WTC11 (cell line): ENCODE measurements around the gene NKD1. TPM values are rescaled to one million over a fixed set of nuclear protein-coding genes. Genes with fewer than 3 reads are reported as not detected.

Experiments
- ATAC-seq: fragments of 200-7000 bp; cut with Tn5 transposase; 2 replicates; pipeline ENCODE4 v1.10.0; 2021; ENCODE audit warnings: mild to moderate bottlenecking, moderate library complexity
- CTCF ChIA-PET: fragments of 300-600 bp; sonication (Branson Sonifier 250); formaldehyde crosslinking; loops from one replicate; lab custom pipeline; 2021; ENCODE audit warnings: antibody characterized with exemption; lab: Charles Lee
- POLR2A ChIA-PET: fragments of 350-600 bp; sonication (Branson Sonifier 250); formaldehyde crosslinking; loops from one replicate; lab custom pipeline; 2021; ENCODE audit warnings: antibody characterized with exemption; lab: Charles Lee
- DNase-seq: peaks from one replicate; pipeline ENCODE4 v3.0.0; 2021; ENCODE audit warnings: low spot score
- H3K27ac Mint-ChIP-seq: 2 replicates; pipeline ENCODE4 v1.8.0; 2021; ENCODE audit warnings: mixed read lengths
- H3K27me3 Mint-ChIP-seq: 2 replicates; pipeline ENCODE4 v1.8.0; 2021; ENCODE audit warnings: low read depth, mild to moderate bottlenecking, moderate library complexity, mixed read lengths
- H3K36me3 Mint-ChIP-seq: 2 replicates; pipeline ENCODE4 v1.8.0; 2021; ENCODE audit warnings: mixed read lengths
- H3K4me1 Mint-ChIP-seq: 2 replicates; pipeline ENCODE4 v1.8.0; 2022; ENCODE audit warnings: mixed read lengths
- H3K4me3 Mint-ChIP-seq: 2 replicates; pipeline ENCODE4 v1.8.0; 2021; ENCODE audit warnings: mild to moderate bottlenecking, moderate library complexity, mixed read lengths
- H3K9me3 Mint-ChIP-seq: 2 replicates; pipeline ENCODE4 v1.8.0; 2021; ENCODE audit warnings: mixed read lengths
- E2F1 ChIP-seq: sonication (generic); formaldehyde crosslinking; IDR thresholded peaks from 2 replicates; pipeline ENCODE4 v1.8.0; 2022; ENCODE audit warnings: mild to moderate bottlenecking, missing genetic modification reagents
- FOXJ3 ChIP-seq: sonication (generic); formaldehyde crosslinking; IDR thresholded peaks from 2 replicates; pipeline ENCODE4 v1.9.0; 2021; ENCODE audit warnings: missing genetic modification reagents, mild to moderate bottlenecking, borderline replicate concordance
- FOXP1 ChIP-seq: sonication (generic); formaldehyde crosslinking; IDR thresholded peaks from 2 replicates; pipeline ENCODE4 v1.8.0; 2022; ENCODE audit warnings: missing genetic modification reagents, mild to moderate bottlenecking, moderate library complexity, borderline replicate concordance
- GABPB1 ChIP-seq: sonication (generic); formaldehyde crosslinking; IDR thresholded peaks from 2 replicates; pipeline ENCODE4 v1.8.1; 2023; ENCODE audit warnings: mild to moderate bottlenecking, missing genetic modification reagents
- MLX ChIP-seq: sonication (generic); formaldehyde crosslinking; IDR thresholded peaks from 2 replicates; pipeline ENCODE4 v1.8.1; 2023; ENCODE audit warnings: mild to moderate bottlenecking, missing genetic modification reagents, moderate library complexity
- MXD4 ChIP-seq: fragments of 250-450 bp; sonication (Bioruptor Pico); IDR thresholded peaks from 2 replicates; pipeline ENCODE4 v1.8.0; 2021; ENCODE audit warnings: mild to moderate bottlenecking, moderate library complexity, borderline replicate concordance
- MYBL2 ChIP-seq: sonication (generic); formaldehyde crosslinking; IDR thresholded peaks from 2 replicates; pipeline ENCODE4 v1.8.1; 2023; ENCODE audit warnings: mild to moderate bottlenecking, moderate library complexity, missing genetic modification reagents
- NFATC4 ChIP-seq: fragments of 250-450 bp; sonication (Bioruptor Pico); IDR thresholded peaks from 2 replicates; pipeline ENCODE4 v1.9.0; 2021; ENCODE audit warnings: mild to moderate bottlenecking
- OVOL2 ChIP-seq: fragments of 250-450 bp; sonication (Bioruptor Pico); IDR thresholded peaks from 2 replicates; pipeline ENCODE4 v1.9.0; 2021; ENCODE audit warnings: mild to moderate bottlenecking, borderline replicate concordance
- PRDM15 ChIP-seq: sonication (generic); formaldehyde crosslinking; IDR thresholded peaks from 2 replicates; pipeline ENCODE4 v1.8.0; 2022; ENCODE audit warnings: missing genetic modification reagents
- PREB ChIP-seq: sonication (generic); formaldehyde crosslinking; IDR thresholded peaks from 2 replicates; pipeline ENCODE4 v1.8.1; 2022; ENCODE audit warnings: mild to moderate bottlenecking, missing genetic modification reagents, moderate library complexity, borderline replicate concordance
- SMAD4 ChIP-seq: sonication (generic); formaldehyde crosslinking; IDR thresholded peaks from 2 replicates; pipeline ENCODE4 v1.8.0; 2022; ENCODE audit warnings: mild to moderate bottlenecking, missing genetic modification reagents
- SOX15 ChIP-seq: fragments of 250-450 bp; sonication (Bioruptor Pico); IDR thresholded peaks from 2 replicates; pipeline ENCODE4 v1.9.0; 2021; ENCODE audit warnings: mild to moderate bottlenecking
- TP53 ChIP-seq: sonication (generic); formaldehyde crosslinking; IDR thresholded peaks from 2 replicates; pipeline ENCODE4 v1.8.1; 2023; ENCODE audit warnings: mild to moderate bottlenecking, missing genetic modification reagents
- ZBTB21 ChIP-seq: sonication (generic); formaldehyde crosslinking; IDR thresholded peaks from 2 replicates; pipeline ENCODE4 v1.8.1; 2023; ENCODE audit warnings: mild to moderate bottlenecking, missing genetic modification reagents, borderline replicate concordance
- ZNF281 ChIP-seq: sonication (generic); formaldehyde crosslinking; IDR thresholded peaks from 2 replicates; pipeline ENCODE4 v1.8.0; 2023; ENCODE audit warnings: mild to moderate bottlenecking, missing genetic modification reagents
- ZNF396 ChIP-seq: fragments of 250-450 bp; sonication (Bioruptor Pico); IDR thresholded peaks from 2 replicates; pipeline ENCODE4 v1.8.0; 2021; ENCODE audit warnings: mild to moderate bottlenecking, moderate library complexity, borderline replicate concordance
- ZNF416 ChIP-seq: fragments of 250-450 bp; sonication (Bioruptor Pico); IDR thresholded peaks from 2 replicates; pipeline ENCODE4 v1.9.0; 2021; ENCODE audit warnings: mild to moderate bottlenecking, inconsistent platforms
- ZNF671 ChIP-seq: fragments of 250-450 bp; sonication (Bioruptor Pico); IDR thresholded peaks from 2 replicates; pipeline ENCODE4 v1.8.0; 2021; ENCODE audit warnings: mild to moderate bottlenecking
- total RNA-seq: library from RNA; stranded (reverse); gene quantifications from 3 replicates; pipeline ENCODE4 v1.2.3, GENCODE V29; 2021

NKD1 gene
- total RNA-seq, 1 experiment from 2014 or later, result 6.0 TPM

GRCh38 chr16:50679266-50679665 is 131.1 kb downstream of the NKD1 start:
- ChIA-PET POLR2A (no interaction called here), CTCF (interaction anchor here (1.1 to 7.6 kb wide), 6 partner anchors 7 to 127 kb away, joined by 3 to 101 read pairs (median 20); no protein-coding TSS in a partner anchor)
- no peak overlapping the region for H3K27ac Mint-ChIP-seq
- H3K4me3 Mint-ChIP-seq, result no peak overlapping the region
- H3K27me3 Mint-ChIP-seq, result no peaks in the 10 kb centered on the region
- ATAC-seq (no peak), DNase-seq (no peak)
- H3K36me3 Mint-ChIP-seq, result no peaks in the 10 kb centered on the region
- TF ChIP-seq SMAD4, result no peak
- no peak for TF ChIP-seq MLX (CRISPR knock-in tag)
- no peak for TF ChIP-seq TP53 (CRISPR knock-in tag)
- TF ChIP-seq PRDM15, result no peak
- TF ChIP-seq MYBL2 (CRISPR knock-in tag), result no peak
- TF ChIP-seq SOX15 (CRISPR knock-in tag), result no peak
- TF ChIP-seq FOXJ3, result no peak
- no peak for TF ChIP-seq ZNF416 (CRISPR knock-in tag)
- no peak for TF ChIP-seq NFATC4
- H3K9me3 Mint-ChIP-seq, result no peaks in the 10 kb centered on the region
- no peaks in the 10 kb centered on the region for H3K4me1 Mint-ChIP-seq

GRCh38 chr16:50679676-50680555 is 131.7 kb downstream of the NKD1 start:
- ATAC-seq, result no peak
- CTCF ChIA-PET, result interaction anchor here (1.3 to 7.6 kb wide), 3 partner anchors 8 to 126 kb away, joined by 3 to 101 read pairs (median 34); no protein-coding TSS in a partner anchor
- H3K36me3 Mint-ChIP-seq, result no peaks in the 10 kb centered on the region
- no peak overlapping the region for H3K4me3 Mint-ChIP-seq
- DNase-seq, result no peak
- no peak overlapping the region for H3K27ac Mint-ChIP-seq
- no peaks in the 10 kb centered on the region for H3K9me3 Mint-ChIP-seq
- POLR2A ChIA-PET, result no interaction called here
- no peaks in the 10 kb centered on the region for H3K27me3 Mint-ChIP-seq
- no peaks in the 10 kb centered on the region for H3K4me1 Mint-ChIP-seq
- TF ChIP-seq ZBTB21 (CRISPR knock-in tag), result no peak
- TF ChIP-seq FOXJ3, result no peak
- TF ChIP-seq ZNF281, result no peak
- TF ChIP-seq NFATC4, result no peak
- no peak for TF ChIP-seq PREB (CRISPR knock-in tag)
- TF ChIP-seq MLX (CRISPR knock-in tag), result no peak
- TF ChIP-seq OVOL2 (CRISPR knock-in tag), result no peak
- TF ChIP-seq MXD4, result no peak
- no peak for TF ChIP-seq E2F1 (CRISPR knock-in tag)
- TF ChIP-seq ZNF396, result no peak
- TF ChIP-seq GABPB1, result no peak
- no peak for TF ChIP-seq PRDM15
- TF ChIP-seq FOXP1 (CRISPR knock-in tag), result no peak
- TF ChIP-seq ZNF671 (CRISPR knock-in tag), result no peak
